ENCODE data around the gene SHROOM4.

- TF ChIP-seq, protein P1, sequence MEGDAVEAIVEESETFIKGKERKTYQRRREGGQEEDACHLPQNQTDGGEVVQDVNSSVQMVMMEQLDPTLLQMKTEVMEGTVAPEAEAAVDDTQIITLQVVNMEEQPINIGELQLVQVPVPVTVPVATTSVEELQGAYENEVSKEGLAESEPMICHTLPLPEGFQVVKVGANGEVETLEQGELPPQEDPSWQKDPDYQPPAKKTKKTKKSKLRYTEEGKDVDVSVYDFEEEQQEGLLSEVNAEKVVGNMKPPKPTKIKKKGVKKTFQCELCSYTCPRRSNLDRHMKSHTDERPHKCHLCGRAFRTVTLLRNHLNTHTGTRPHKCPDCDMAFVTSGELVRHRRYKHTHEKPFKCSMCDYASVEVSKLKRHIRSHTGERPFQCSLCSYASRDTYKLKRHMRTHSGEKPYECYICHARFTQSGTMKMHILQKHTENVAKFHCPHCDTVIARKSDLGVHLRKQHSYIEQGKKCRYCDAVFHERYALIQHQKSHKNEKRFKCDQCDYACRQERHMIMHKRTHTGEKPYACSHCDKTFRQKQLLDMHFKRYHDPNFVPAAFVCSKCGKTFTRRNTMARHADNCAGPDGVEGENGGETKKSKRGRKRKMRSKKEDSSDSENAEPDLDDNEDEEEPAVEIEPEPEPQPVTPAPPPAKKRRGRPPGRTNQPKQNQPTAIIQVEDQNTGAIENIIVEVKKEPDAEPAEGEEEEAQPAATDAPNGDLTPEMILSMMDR (IDR thresholded peaks at IDR 0.05), result peak; percentile 17 to 38 (median 28)
- no peak for TF ChIP-seq POLR2A (IDR thresholded peaks at IDR 0.05)
Observed at GRCh38 chrX:50680990-50681389, 133.0 kb downstream of the SHROOM4 start.

All from right lobe of liver (tissue), 4 donors.